Measurements from ENCODE around the gene LMTK2.

DNA sequence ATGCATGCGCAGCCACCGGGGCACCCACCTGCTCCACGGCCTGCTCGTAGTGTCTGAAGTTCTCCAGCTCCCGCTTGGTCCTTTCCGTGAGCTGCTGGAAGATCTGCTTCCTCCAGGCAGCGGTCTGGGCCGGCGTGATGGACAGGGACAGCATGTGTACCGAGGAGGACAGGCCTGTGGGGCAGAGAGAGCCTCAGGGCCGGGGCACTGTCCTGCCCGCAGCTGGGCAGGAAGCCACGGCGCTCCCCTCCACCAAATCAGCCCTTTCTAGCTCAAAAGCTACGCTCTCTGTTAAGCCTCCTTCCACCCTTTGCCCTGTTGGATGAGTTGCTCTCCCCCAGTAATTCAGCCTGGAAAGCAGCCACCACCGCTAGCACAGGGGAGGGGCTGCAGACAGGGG is 126.1 kb downstream of the LMTK2 start:
- no peak for TF ChIP-seq POLR2A (IDR thresholded peaks at IDR 0.05)
- TF ChIP-seq, protein P1, sequence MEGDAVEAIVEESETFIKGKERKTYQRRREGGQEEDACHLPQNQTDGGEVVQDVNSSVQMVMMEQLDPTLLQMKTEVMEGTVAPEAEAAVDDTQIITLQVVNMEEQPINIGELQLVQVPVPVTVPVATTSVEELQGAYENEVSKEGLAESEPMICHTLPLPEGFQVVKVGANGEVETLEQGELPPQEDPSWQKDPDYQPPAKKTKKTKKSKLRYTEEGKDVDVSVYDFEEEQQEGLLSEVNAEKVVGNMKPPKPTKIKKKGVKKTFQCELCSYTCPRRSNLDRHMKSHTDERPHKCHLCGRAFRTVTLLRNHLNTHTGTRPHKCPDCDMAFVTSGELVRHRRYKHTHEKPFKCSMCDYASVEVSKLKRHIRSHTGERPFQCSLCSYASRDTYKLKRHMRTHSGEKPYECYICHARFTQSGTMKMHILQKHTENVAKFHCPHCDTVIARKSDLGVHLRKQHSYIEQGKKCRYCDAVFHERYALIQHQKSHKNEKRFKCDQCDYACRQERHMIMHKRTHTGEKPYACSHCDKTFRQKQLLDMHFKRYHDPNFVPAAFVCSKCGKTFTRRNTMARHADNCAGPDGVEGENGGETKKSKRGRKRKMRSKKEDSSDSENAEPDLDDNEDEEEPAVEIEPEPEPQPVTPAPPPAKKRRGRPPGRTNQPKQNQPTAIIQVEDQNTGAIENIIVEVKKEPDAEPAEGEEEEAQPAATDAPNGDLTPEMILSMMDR (IDR thresholded peaks at IDR 0.05) = no peak
- TF ChIP-seq POLR2AphosphoS5 (IDR thresholded peaks at IDR 0.05) = no peak

All from sigmoid colon (tissue), 4 donors.